ENCODE measurements around the gene LMNTD2. TPM values are rescaled to one million over a fixed set of nuclear protein-coding genes. Genes with fewer than 3 reads are reported as not detected.

Gene LMNTD2
- total RNA-seq, 4 donors from 2014 or later = 6.6 to 32.9 (median 14.1) TPM

DNA sequence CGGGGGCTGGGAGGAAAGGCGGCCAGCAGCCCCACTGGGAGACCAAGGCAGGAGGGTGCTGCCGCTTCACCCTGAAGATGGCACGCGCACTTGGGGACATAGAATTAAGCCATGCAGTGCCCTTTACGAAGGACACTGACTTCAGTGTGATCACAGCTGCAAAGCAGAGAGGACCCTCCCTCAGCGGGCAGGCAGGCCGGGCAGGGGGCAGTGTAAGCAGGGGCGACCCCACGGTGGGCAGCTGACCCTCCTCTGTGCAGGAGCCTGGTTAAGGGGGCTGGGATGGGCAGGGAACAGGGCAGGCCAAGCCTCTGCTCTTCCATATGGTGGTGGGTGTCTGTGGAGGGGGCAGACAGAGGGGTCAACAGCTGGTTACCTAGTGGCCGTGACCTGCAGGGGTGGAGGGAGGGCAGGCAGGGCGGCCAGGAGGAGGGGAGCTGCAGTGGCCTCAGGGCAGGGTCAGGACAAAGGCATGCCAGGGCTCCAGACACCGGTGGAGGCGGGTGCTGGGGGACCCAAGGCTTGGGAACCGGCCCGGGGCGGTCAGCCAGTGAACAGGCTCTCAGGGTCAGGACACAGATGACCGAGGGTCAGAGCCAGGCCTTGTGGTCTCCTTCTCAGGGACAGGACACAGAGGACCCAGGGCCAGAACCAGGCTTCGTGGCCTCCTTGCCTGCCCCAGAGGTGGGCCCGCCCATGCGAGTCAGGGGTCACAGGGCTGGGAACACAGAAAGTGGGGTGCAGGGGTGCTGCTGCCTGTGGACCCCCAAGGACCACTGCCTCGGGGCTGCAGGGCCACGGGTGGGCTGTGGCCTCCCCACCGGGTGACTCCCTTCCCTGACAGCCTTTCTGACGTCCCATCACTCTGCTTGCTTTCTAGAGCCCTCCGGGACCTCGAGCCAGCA is 7.2 kb downstream of the LMNTD2 start:
- peaks cover 0 to 9% of the 10 kb centered on the region in 2 donors for H3K27me3 ChIP-seq
- no peaks in the 10 kb centered on the region for H3K36me3 ChIP-seq
- TF ChIP-seq, protein P1, sequence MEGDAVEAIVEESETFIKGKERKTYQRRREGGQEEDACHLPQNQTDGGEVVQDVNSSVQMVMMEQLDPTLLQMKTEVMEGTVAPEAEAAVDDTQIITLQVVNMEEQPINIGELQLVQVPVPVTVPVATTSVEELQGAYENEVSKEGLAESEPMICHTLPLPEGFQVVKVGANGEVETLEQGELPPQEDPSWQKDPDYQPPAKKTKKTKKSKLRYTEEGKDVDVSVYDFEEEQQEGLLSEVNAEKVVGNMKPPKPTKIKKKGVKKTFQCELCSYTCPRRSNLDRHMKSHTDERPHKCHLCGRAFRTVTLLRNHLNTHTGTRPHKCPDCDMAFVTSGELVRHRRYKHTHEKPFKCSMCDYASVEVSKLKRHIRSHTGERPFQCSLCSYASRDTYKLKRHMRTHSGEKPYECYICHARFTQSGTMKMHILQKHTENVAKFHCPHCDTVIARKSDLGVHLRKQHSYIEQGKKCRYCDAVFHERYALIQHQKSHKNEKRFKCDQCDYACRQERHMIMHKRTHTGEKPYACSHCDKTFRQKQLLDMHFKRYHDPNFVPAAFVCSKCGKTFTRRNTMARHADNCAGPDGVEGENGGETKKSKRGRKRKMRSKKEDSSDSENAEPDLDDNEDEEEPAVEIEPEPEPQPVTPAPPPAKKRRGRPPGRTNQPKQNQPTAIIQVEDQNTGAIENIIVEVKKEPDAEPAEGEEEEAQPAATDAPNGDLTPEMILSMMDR (IDR thresholded peaks at IDR 0.05) = no peak
- no peak for TF ChIP-seq POLR2A (IDR thresholded peaks at IDR 0.05)
- H3K27ac ChIP-seq = no peak overlapping the region
- H3K9me3 ChIP-seq = no peaks in the 10 kb centered on the region
- peaks cover 0 to 20% (median 18%) of the 10 kb centered on the region in 4 donors for H3K4me1 ChIP-seq
- DNase-seq = no peak
- no peak overlapping the region for H3K4me3 ChIP-seq

DNA sequence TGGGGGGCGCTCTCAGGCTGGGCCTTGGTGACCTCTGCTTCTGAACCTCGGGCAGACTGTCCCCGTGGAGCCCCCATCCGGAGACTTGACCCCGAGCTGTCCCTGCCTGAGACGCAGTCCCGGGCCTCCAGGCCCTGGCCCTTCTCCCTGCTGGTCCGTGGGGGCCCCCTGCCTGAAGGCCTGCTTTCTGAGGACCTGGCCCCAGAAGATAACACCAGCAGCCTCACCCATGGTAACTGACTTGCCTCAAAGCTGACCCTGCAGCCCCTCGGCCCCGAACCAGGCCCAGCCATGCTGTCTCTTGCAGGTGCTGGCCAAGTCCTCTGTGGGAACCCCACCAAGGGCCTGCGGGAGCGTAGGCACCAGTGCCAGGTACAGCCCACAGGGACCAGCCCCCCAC is 8.9 kb downstream of the LMNTD2 start:
- Histone ChIP-seq H3K4me1 (peaks cover 0 to 20% (median 18%) of the 10 kb centered on the region in 4 donors), H3K36me3 (no peaks in the 10 kb centered on the region), H3K27ac (no peak overlapping the region), H3K27me3 (peaks cover 0 to 9% of the 10 kb centered on the region in 2 donors), H3K9me3 (no peaks in the 10 kb centered on the region), H3K4me3 (no peak overlapping the region)
- no peak for TF ChIP-seq POLR2A (IDR thresholded peaks at IDR 0.05)
- TF ChIP-seq, protein P1 (IDR thresholded peaks at IDR 0.05) = no peak
- DNase-seq = no peak

DNA sequence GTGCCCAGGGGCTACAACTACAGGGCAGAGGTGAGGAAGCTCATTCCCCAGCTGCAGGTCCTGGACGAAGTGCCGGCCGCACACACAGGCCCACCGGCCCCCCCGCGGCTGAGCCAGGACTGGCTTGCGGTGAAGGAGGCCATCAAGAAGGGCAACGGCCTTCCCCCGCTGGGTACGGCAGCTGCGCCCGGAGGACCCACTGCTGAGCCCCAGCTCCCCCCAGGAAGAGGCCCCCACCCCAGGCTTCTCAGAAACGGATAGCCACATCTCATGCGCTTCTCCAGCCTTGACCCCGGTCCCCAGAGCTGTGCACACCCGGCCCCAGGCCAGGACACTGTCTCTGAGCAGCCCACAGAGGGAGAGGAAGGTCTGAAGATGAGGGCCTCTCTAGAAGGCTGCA is 9.4 kb downstream of the LMNTD2 start:
- Histone ChIP-seq H3K27ac (no peak overlapping the region), H3K27me3 (peaks cover 0 to 9% of the 10 kb centered on the region in 2 donors)

DNA sequence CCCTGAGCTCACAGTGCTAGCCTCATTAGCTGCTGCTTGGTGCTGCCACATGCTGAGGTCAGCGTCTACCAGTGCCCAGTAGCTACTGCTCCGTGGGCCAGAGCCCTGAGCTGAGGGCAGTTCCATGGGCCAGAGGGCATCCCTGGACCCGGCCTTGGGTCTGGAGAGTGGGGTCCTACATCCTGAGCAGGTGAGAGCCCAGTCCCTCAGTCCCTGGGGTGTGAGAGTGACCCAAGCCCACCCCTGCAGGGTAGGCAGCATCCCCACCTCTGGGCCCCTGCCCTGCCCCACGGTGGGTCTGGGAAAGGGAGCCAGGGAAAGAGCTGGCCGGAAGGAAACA is 9.8 kb downstream of the LMNTD2 start:
- no peaks in the 10 kb centered on the region for H3K9me3 ChIP-seq
- H3K4me1 ChIP-seq = peaks cover 0 to 16% (median 14%) of the 10 kb centered on the region in 4 donors
- H3K27me3 ChIP-seq = peaks cover 0 to 6% of the 10 kb centered on the region in 2 donors
- H3K4me3 ChIP-seq = no peak overlapping the region
- TF ChIP-seq, protein P1 (IDR thresholded peaks at IDR 0.05) = no peak
- TF ChIP-seq POLR2A (IDR thresholded peaks at IDR 0.05) = no peak
- H3K27ac ChIP-seq = no peak overlapping the region
- no peaks in the 10 kb centered on the region for H3K36me3 ChIP-seq
- DNase-seq = no peak

More for the DNA sequence above, 9.4 kb downstream of the LMNTD2 start:
- Histone ChIP-seq H3K9me3 (no peaks in the 10 kb centered on the region), H3K4me1 (peaks cover 0 to 20% (median 17%) of the 10 kb centered on the region in 4 donors), H3K36me3 (no peaks in the 10 kb centered on the region), H3K4me3 (no peak overlapping the region)
- no peak for DNase-seq
- TF ChIP-seq, protein P1 (IDR thresholded peaks at IDR 0.05) = no peak
- TF ChIP-seq POLR2A (IDR thresholded peaks at IDR 0.05) = no peak

DNA sequence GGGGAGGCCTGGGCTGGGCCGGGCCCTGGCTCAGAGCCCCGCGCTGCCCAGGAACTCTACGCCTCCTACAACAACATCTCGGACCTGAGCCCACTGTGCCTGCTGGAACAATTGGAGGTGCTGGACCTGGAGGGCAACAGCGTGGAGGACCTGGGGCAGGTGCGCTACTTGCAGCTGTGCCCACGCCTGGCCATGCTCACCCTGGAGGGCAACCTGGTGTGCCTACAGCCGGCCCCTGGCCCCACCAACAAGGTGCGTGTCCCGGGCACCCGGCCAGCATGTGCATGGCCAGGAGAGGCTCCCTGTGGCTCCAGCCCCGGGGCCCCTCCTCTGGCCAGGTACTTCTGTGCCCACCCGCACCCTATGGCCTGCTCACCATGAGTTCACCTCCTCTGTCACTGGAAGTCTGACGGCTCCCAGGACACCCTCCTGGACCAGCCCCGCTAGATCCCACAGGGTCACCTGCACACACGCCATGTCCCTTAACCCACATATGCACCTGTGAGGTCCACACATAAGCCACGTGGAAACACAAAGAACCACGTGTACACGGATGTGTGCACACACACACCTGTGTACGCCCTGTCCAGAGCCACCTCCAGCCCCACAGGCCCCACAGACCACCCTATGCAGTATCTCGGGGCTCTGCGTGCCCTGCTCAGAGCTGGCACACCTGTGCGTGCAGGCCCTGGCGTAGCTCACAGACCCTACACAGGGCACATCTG is 10.4 kb downstream of the LMNTD2 start:
- H3K36me3 ChIP-seq = no peaks in the 10 kb centered on the region
- no peak for DNase-seq
- TF ChIP-seq POLR2A (IDR thresholded peaks at IDR 0.05) = no peak
- TF ChIP-seq, protein P1 (IDR thresholded peaks at IDR 0.05) = no peak
- peaks cover 0 to 11% (median 9%) of the 10 kb centered on the region in 4 donors for H3K4me1 ChIP-seq
- peaks cover 0 to under 1% of the 10 kb centered on the region in 2 donors for H3K27me3 ChIP-seq
- H3K27ac ChIP-seq = no peak overlapping the region
- H3K9me3 ChIP-seq = no peaks in the 10 kb centered on the region
- H3K4me3 ChIP-seq = no peak overlapping the region
